Kidney (tissue), 14 donors: ENCODE measurements around the gene PIGS. TPM values are rescaled to one million over a fixed set of nuclear protein-coding genes. Genes with fewer than 3 reads are reported as not detected.

ENCODE experiments used
- DNase-seq, 5 donors: peaks; one replicate each; pipeline ENCODE4 v3.0.0-alpha.2; 2013 to 2020
- FAIRE-seq: peaks from 2 replicates; lab custom pipeline; 2012; peaks lifted over from hg19 to GRCh38; lab: Jason Lieb, UNC
- H3K27ac ChIP-seq, 2 donors: one replicate each; pipeline ENCODE4 v1.7.0; 2013; ENCODE audit warnings: low read depth in 2 of 2, low read length in 2 of 2, inconsistent platforms in 1 of 2
- H3K27me3 ChIP-seq: one replicate; pipeline ENCODE4 v1.7.1; 2013; ENCODE audit warnings: low read length, inconsistent platforms; ENCODE audit not compliant: control insufficient read depth, insufficient read depth
- H3K36me3 ChIP-seq, 3 donors: one replicate each; pipeline versions ENCODE4 v1.7.0 to v1.7.1; 2013; ENCODE audit warnings: low read length in 3 of 3, control low read depth in 1 of 3, inconsistent platforms in 1 of 3; ENCODE audit not compliant: insufficient read depth in 3 of 3, control insufficient read depth in 2 of 3
- H3K4me1 ChIP-seq, 3 donors: one replicate each; pipeline versions ENCODE4 v1.7.0 to v1.7.1; 2013; ENCODE audit warnings: low read length in 3 of 3, inconsistent platforms in 1 of 3, low read depth in 1 of 3; ENCODE audit not compliant: control insufficient read depth in 2 of 3, insufficient read depth in 2 of 3
- H3K4me3 ChIP-seq, 3 donors: one replicate each; pipeline versions ENCODE4 v1.7.0 to v1.8.1; 2013; ENCODE audit warnings: low read length in 3 of 3, control low read depth in 1 of 3, inconsistent platforms in 1 of 3
- H3K9ac ChIP-seq, 3 donors: one replicate each; pipeline versions ENCODE4 v1.7.0 to v1.7.1; 2013; ENCODE audit warnings: low read length in 3 of 3, control low read depth in 1 of 3, inconsistent platforms in 1 of 3
- H3K9me3 ChIP-seq, 3 donors: one replicate each; pipeline versions ENCODE4 v1.7.0 to v1.7.1; 2013; ENCODE audit warnings: low read length in 3 of 3, control low read depth in 1 of 3, inconsistent platforms in 1 of 3; ENCODE audit not compliant: control insufficient read depth in 2 of 3, insufficient read depth in 1 of 3
- intact Hi-C: fragments of 100-400 bp; cut with DNase I; formaldehyde crosslinking; loops from one replicate; pipeline ENCODE4 v1.11.1; 2022
- polyA plus RNA-seq: library from polyadenylated mRNA; stranded (reverse); fragments of 350-450 nt; fragmentation: Illumina TruSeq; extraction: RNeasy Lipid Tissue Mini Kit (QIAGEN cat#74804); gene quantifications from one replicate; pipeline ENCODE4 v1.2.3, GENCODE V29; 2014; ENCODE audit warnings: low read depth, low replicate concordance; ENCODE audit not compliant: insufficient read depth
- total RNA-seq: library from RNA; stranded (reverse); fragmentation: NEBNext Ultra II Directional; extraction: Animal tissue kit (Norgen Biotek cat#: 25700); gene quantifications from one replicate; pipeline ENCODE4 v1.2.1, GENCODE V29; 2021
- TF ChIP-seq, protein P1 (sequence below): IDR thresholded peaks from 3 replicates; pipeline ENCODE4 v1.5.1; 2012; ENCODE audit warnings: mild to moderate bottlenecking, moderate library complexity, borderline replicate concordance; ENCODE audit not compliant: insufficient read depth; ENCODE audit errors: extremely low read depth
- donor health status: control.
- donor health status: control.
- donor health status: control.
- donor health status: control.
- donor health status: control.
- donor health status: DM: yes; HTN: yes; CAD: no.
- donor health status: Normal renal cell carcinoma (clear cell type).

PIGS gene
- total and polyA plus RNA-seq, 2 donors from 2014 or later: 60.6 to 75.0 TPM

DNA sequence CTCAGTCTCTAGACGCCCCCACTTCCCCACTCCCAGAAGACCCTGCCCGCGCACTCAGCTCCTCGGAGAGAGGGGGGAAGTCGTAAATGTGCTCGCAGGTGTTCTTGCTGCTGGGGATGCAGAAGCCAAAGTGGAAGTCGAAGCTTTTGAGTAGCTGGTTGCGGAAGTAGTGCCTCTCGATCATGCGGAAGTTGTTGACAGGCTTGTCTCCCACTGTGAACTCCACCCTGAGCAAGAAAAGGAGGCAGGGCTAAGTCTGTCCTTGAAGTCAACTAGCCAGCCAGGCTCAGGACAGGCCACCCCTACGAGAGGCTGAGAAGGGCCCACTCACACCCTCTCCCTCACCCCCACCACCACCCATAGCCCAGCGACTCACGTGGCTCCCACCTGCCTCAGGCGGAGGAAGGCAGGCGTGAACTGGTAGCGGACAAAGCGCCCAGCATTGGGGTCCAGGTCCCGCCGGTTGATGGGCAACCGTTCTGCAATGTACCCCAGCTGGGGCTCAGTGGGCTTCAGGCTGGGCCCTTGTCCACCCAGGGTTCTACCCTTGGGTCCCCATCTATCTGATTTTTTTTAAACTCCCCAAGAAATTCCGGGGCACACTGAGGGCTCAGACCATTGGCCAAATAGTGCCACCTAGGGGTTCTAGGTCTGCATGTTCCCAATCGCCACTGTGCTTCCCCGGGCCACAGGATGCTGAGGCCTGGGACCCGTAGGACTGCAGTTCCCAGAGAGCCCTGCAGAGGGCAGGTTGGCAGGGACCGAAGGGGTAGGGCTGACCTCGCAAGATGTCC is 23.5 kb downstream of the PIGS start:
- intact Hi-C loops: no loop called here
- H3K4me3 ChIP-seq: no peak overlapping the region
- FAIRE-seq: no peak
- no peak overlapping the region for H3K9ac ChIP-seq
- H3K27ac ChIP-seq: no peak overlapping the region
- no peaks in the 10 kb centered on the region for H3K27me3 ChIP-seq
- peak; percentile 79 to 89 (median 83) for DNase-seq
- TF ChIP-seq, protein P1, sequence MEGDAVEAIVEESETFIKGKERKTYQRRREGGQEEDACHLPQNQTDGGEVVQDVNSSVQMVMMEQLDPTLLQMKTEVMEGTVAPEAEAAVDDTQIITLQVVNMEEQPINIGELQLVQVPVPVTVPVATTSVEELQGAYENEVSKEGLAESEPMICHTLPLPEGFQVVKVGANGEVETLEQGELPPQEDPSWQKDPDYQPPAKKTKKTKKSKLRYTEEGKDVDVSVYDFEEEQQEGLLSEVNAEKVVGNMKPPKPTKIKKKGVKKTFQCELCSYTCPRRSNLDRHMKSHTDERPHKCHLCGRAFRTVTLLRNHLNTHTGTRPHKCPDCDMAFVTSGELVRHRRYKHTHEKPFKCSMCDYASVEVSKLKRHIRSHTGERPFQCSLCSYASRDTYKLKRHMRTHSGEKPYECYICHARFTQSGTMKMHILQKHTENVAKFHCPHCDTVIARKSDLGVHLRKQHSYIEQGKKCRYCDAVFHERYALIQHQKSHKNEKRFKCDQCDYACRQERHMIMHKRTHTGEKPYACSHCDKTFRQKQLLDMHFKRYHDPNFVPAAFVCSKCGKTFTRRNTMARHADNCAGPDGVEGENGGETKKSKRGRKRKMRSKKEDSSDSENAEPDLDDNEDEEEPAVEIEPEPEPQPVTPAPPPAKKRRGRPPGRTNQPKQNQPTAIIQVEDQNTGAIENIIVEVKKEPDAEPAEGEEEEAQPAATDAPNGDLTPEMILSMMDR: peak; percentile 88
- no peaks in the 10 kb centered on the region for H3K9me3 ChIP-seq
- peaks cover 0 to 12% (median 8%) of the 10 kb centered on the region in 3 donors for H3K4me1 ChIP-seq
- H3K36me3 ChIP-seq: no peaks in the 10 kb centered on the region

- DNase-seq: peak in 1 of 5 donors; percentile 50
- FAIRE-seq: no peak
- no peak overlapping the region for H3K27ac ChIP-seq
These were observed 24.2 kb downstream of the PIGS start for GRCh38 chr17:28547096-28547622.

DNA sequence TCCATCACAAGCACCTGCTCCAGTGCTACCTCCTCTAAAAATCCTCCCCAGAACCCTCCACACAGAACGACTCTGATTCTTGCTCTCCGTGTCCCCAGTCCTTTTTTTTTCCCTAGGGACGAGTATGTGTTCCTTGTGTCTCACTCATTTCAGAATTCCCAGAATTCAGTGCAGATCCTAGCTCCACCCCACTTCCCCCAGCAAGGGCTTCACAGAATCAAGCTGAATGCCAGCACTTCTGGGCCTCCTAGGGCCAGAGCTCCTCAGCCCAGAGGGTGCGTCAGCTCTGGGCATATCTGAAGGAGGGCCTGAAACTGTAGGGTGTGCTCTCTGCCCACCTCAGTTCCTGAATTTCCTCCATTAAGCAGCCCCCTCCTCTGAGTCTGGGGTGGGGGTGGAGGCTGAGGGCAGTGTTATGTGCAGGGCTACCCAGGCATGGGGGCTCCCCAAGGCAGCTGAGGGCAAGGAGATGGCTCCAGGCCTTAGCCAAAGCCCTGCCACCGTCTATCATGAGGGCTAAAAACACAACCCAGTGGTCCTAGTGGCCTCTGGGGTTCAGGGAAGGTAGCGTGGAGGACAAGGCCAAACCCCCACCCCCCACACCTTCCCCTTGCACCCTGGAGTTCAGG is 25.4 kb downstream of the PIGS start:
- DNase-seq (peak in 1 of 5 donors; percentile 41), FAIRE-seq (no peak)
- Histone ChIP-seq H3K4me1 (peaks cover 0 to 3% (median 0%) of the 10 kb centered on the region in 3 donors), H3K9me3 (no peaks in the 10 kb centered on the region), H3K4me3 (no peak overlapping the region), H3K36me3 (no peaks in the 10 kb centered on the region), H3K9ac (no peak overlapping the region), H3K27me3 (no peaks in the 10 kb centered on the region), H3K27ac (no peak overlapping the region)
- TF ChIP-seq, protein P1: no peak
- intact Hi-C loops: no loop called here

More at GRCh38 chr17:28547096-28547622, 24.2 kb downstream of the PIGS start:
- TF ChIP-seq, protein P1: no peak
- H3K4me3 ChIP-seq: no peak overlapping the region
- no peak overlapping the region for H3K9ac ChIP-seq
- H3K27me3 ChIP-seq: no peaks in the 10 kb centered on the region
- H3K4me1 ChIP-seq: peaks cover 0 to 12% (median 8%) of the 10 kb centered on the region in 3 donors
- no peaks in the 10 kb centered on the region for H3K36me3 ChIP-seq
- intact Hi-C loops: no loop called here
- H3K9me3 ChIP-seq: no peaks in the 10 kb centered on the region
